DND-41 (cell line): Measurements from ENCODE around the gene COL4A1.

Experiments
- ATAC-seq: fragments of 200-7000 bp; cut with Tn5 transposase; 3 replicates; pipeline ENCODE4 v1.9.1; 2021; ENCODE audit warnings: low read depth; ENCODE audit not compliant: insufficient read depth
- DNase-seq: peaks from one replicate; pipeline ENCODE4 v3.0.0-alpha.2; 2020
- H2AFZ ChIP-seq: 2 replicates; pipeline ENCODE4 v1.6.0; 2012; ENCODE audit warnings: low read depth, low read length
- H3K27ac ChIP-seq: 2 replicates; pipeline ENCODE4 v1.5.1; 2012; ENCODE audit warnings: low read length, inconsistent platforms
- H3K27me3 ChIP-seq: fragments of 200-600 bp; sonication (generic); 2 replicates; pipeline ENCODE4 v1.6.0; 2012; ENCODE audit warnings: low read length, mild to moderate bottlenecking, inconsistent platforms; ENCODE audit not compliant: insufficient read depth, poor library complexity
- H3K36me3 ChIP-seq: 2 replicates; pipeline ENCODE4 v1.5.1; 2012; ENCODE audit warnings: low read length, inconsistent platforms; ENCODE audit not compliant: insufficient read depth
- H3K4me1 ChIP-seq: 2 replicates; pipeline ENCODE4 v1.5.1; 2012; ENCODE audit warnings: mild to moderate bottlenecking, low read length; ENCODE audit not compliant: insufficient read depth
- H3K4me2 ChIP-seq: 2 replicates; pipeline ENCODE4 v1.6.0; 2012; ENCODE audit warnings: mild to moderate bottlenecking, moderate library complexity, low read length, inconsistent platforms; ENCODE audit not compliant: insufficient read depth
- H3K4me3 ChIP-seq, 2 experiments: fragments of 200-600 bp in 1 of 2; shearing (Covaris generic) in 1 of 2; 2 replicates each; pipeline ENCODE4 v1.5.1; 2012 to 2016; ENCODE audit warnings: inconsistent platforms in 2 of 2, low read length in 2 of 2, mild to moderate bottlenecking in 2 of 2, low read depth in 1 of 2, moderate library complexity in 1 of 2
- H3K79me2 ChIP-seq: 2 replicates; pipeline ENCODE4 v1.6.0; 2012; ENCODE audit warnings: low read length, inconsistent platforms; ENCODE audit not compliant: insufficient read depth
- H3K9ac ChIP-seq: 2 replicates; pipeline ENCODE4 v1.6.0; 2012; ENCODE audit warnings: low read depth, mild to moderate bottlenecking, inconsistent platforms, low read length, moderate library complexity
- H3K9me3 ChIP-seq: 2 replicates; pipeline ENCODE4 v1.5.1; 2012; ENCODE audit warnings: low read length, moderate library complexity, mild to moderate bottlenecking, inconsistent platforms; ENCODE audit not compliant: insufficient read depth, severe bottlenecking
- H4K20me1 ChIP-seq: 2 replicates; pipeline ENCODE4 v1.6.0; 2012; ENCODE audit warnings: low read length; ENCODE audit not compliant: insufficient read depth
- CTCF ChIP-seq: IDR thresholded peaks from 2 replicates; pipeline ENCODE4 v1.5.1; 2012; ENCODE audit warnings: borderline replicate concordance, low read length, moderate library complexity, mild to moderate bottlenecking; ENCODE audit not compliant: poor library complexity, severe bottlenecking; ENCODE audit errors: extremely low read depth
- EZH2 ChIP-seq: IDR thresholded peaks from 3 replicates; pipeline ENCODE4 v1.6.1; 2012; ENCODE audit warnings: borderline replicate concordance, low read depth, mild to moderate bottlenecking, moderate library complexity, low read length, inconsistent platforms; ENCODE audit not compliant: severe bottlenecking

Gene COL4A1

DNA sequence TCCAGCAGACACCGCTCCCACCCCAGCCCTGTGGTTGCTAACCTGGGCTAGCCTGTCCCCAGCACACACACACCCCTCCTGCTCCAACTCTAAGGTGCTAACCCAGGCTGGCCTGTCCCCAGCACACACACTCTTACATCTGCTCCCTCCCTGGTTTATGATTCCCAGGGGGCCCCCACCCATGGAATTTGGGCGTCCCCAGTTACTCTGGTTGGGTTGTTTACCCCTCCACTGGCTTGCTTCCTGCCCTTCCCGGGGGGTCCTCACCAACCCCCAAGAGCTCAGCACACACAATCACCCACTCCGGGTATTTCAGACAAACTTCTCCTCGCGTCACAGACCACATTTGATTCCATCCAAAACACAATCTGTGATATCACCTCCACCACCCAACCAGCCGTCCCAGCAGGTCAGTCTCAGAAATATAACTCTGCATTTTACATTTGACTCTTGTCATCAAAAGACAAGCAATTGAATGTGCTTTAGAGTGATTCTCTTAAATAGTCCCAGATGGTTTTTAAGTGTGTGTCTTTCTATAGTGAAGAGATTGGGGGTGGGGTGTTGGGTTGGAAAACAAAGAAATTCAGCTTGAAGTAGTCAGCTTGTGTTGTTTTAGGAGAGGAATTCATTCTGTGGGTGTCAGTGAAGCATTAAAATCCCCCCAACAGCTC, 20.2 kb upstream of the COL4A1 start:
- TF ChIP-seq CTCF (no peak), EZH2 (no peak)
- H3K4me1 ChIP-seq: no peaks in the 10 kb centered on the region
- no peaks in the 10 kb centered on the region for H3K9me3 ChIP-seq
- H2AFZ ChIP-seq: no peak overlapping the region
- DNase-seq (no peak), ATAC-seq (no peak)
- no peak overlapping the region for H3K4me2 ChIP-seq
- H3K4me3 ChIP-seq: no peak overlapping the region
- H3K27ac ChIP-seq: no peak overlapping the region
- no peaks in the 10 kb centered on the region for H3K79me2 ChIP-seq
- H3K27me3 ChIP-seq: peaks cover 60% of the 10 kb centered on the region
- H3K9ac ChIP-seq: no peak overlapping the region
- H3K36me3 ChIP-seq: no peaks in the 10 kb centered on the region
- H4K20me1 ChIP-seq: no peaks in the 10 kb centered on the region

DNA sequence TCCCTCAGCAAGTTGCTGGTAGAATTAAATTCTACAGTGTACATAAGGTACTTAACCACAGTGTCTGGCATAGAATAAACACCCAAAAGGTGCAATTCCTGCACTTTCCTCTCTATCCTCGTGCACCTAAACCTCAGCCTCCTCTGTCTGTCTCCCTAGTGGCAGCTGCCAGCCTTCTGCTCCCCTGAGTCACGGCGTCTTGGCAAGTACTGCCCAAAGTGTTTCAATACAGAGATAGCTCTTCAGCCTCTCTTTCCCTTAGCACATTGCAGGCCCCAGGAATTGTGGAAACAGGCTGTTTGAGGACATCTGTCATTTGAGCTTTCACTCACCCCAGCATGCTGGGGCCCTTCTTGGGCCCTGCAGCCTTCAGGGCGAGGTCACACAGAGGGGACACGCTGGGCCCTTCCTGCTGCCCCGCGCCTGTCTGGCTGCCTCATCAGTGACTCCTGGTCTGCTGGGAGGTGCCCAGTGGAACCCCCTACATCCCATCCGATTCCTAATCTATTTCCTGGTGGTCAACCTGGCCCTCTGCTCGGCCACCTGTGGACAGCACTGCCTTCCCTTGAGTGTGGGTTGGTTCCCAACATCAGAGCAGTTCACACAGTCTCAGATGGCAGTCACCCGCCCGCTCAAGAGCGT, 19.4 kb upstream of the COL4A1 start:
- H2AFZ ChIP-seq: no peak overlapping the region
- no peaks in the 10 kb centered on the region for H3K79me2 ChIP-seq
- H3K9me3 ChIP-seq: no peaks in the 10 kb centered on the region
- H3K36me3 ChIP-seq: no peaks in the 10 kb centered on the region
- peaks cover 62% of the 10 kb centered on the region for H3K27me3 ChIP-seq
- no peak overlapping the region for H3K4me3 ChIP-seq
- ATAC-seq: no peak
- no peaks in the 10 kb centered on the region for H3K4me1 ChIP-seq
- H3K9ac ChIP-seq: no peak overlapping the region
- no peak for TF ChIP-seq EZH2
- TF ChIP-seq CTCF: no peak
- DNase-seq: no peak
- H3K27ac ChIP-seq: no peak overlapping the region
- H4K20me1 ChIP-seq: no peaks in the 10 kb centered on the region
- H3K4me2 ChIP-seq: no peak overlapping the region

GRCh38 chr13:110324026-110324749, 17.2 kb upstream of the COL4A1 start:
- Histone ChIP-seq H3K4me2 (no peak overlapping the region), H3K36me3 (no peaks in the 10 kb centered on the region)
- DNase-seq: no peak

More at GRCh38 chr13:110324026-110324749, 17.2 kb upstream of the COL4A1 start:
- no peak overlapping the region for H3K27ac ChIP-seq
- no peak overlapping the region for H3K9ac ChIP-seq
- H3K9me3 ChIP-seq: no peaks in the 10 kb centered on the region
- TF ChIP-seq EZH2 (no peak), CTCF (no peak)
- no peaks in the 10 kb centered on the region for H3K79me2 ChIP-seq
- no peak overlapping the region for H2AFZ ChIP-seq
- no peak overlapping the region for H3K4me3 ChIP-seq
- H3K4me1 ChIP-seq: no peaks in the 10 kb centered on the region; the same call in 1 of the 2 replicates
- H3K27me3 ChIP-seq: peaks cover 58% of the 10 kb centered on the region
- ATAC-seq: no peak
- peaks cover 4% of the 10 kb centered on the region; the same call in 1 of the 2 replicates for H4K20me1 ChIP-seq
